ENCODE results near the gene HAND2. TPM values are rescaled to one million over a fixed set of nuclear protein-coding genes. Genes with fewer than 3 reads are reported as not detected.

HAND2 gene
- not detected for total RNA-seq

- CTCF ChIA-PET, result no interaction called here
- POLR2A ChIA-PET, result no interaction called here
Measured at GRCh38 chr4:173529477-173530325, at the start of gene HAND2. Gene HAND2, minus strand, starts transcription at chr4:173530229. Its CDS starts 940 bp downstream, at chr4:173529289.

- POLR2A ChIA-PET, result no interaction called here
- CTCF ChIA-PET, result no interaction called here
Measured at GRCh38 chr4:173578956-173579355, 48.9 kb upstream of the HAND2 start.

- ChIA-PET CTCF (no interaction called here), POLR2A (no interaction called here)
Measured at GRCh38 chr4:173577963-173578362, 47.9 kb upstream of the HAND2 start.

DNA sequence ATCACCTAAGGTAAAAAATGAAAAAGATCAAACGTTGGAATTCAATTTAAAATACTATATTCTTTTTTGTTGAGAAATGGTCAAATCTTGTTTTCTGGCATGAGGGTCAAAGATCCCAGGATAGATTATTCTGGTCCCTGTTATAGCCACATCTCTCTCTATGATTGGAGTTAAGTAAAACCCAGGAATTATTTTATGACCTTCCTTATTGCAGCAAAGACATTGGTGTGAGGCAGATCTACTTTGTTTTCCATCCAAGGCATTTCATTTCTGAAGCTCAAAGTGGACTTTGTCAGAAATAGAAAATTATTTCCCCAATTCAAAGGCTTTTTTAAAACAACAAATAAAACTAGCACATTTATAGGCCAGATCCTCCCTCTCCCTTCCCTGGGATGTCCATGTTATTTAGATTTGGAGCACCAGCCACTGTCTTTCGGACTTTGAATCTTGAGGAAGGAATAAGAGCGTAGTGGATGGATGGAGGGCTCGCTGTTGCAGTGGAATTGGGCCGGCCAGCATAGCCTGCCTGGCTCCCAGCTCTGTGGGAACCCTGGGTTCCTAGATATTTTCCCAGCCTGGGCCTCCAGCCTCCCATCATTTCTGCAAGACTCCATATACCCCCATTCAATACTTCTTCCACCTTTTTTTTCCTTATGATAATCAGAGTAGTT lies 45.6 kb upstream of the HAND2 start:
- CTCF ChIA-PET, result no interaction called here

DNA sequence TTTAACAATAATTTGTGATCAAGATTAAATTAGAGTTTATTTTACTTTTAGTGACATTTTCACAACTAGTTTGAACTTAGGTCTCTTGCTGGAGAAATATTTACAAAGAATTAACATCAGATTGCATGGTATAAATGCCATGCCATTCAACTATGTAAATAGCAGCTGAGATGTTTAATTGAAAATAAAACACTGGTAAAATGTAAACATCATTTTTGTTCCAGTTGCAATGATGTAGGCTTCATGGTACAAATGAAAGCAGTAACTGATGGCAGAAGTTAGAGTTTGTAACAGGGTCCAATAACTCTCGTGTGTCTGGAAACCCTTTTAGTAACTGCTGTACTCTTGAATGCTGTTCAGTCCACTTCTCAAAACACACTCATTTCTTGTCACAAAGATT lies 43.7 kb upstream of the HAND2 start:
- CTCF ChIA-PET, result interaction anchor here (1.1 kb wide), 1 partner anchor 31 kb away, joined by 3 read pairs; no protein-coding TSS in a partner anchor
- POLR2A ChIA-PET, result no interaction called here

More for the DNA sequence above, 45.6 kb upstream of the HAND2 start:
- POLR2A ChIA-PET, result no interaction called here

DNA sequence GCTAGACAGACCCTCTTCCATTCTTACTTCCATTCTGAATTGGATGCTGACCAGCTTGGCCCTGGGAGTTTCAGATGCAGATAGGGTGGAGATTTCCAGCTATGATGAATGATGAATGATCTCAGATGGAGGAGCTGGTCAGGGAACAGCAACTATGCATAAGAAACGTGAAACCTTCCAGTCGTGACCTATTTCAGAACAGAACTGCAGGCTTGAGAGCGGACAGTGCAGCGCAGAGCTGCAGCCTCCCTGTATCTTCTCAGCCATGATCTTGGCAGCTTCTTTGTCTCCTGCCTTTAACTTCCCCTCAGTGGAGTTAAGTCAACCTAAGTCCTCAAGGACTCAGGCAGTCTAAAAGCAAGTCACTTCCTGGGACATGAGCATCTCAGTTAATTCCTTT lies 43.3 kb upstream of the HAND2 start:
- ChIA-PET POLR2A (no interaction called here), CTCF (interaction anchor here (1.1 kb wide), 1 partner anchor 31 kb away, joined by 3 read pairs; no protein-coding TSS in a partner anchor)

GRCh38 chr4:173572493-173573129 lies 42.6 kb upstream of the HAND2 start:
- ChIA-PET CTCF (interaction anchor here (1.1 kb wide), 1 partner anchor 30 kb away, joined by 3 read pairs; no protein-coding TSS in a partner anchor), POLR2A (no interaction called here)

- CTCF ChIA-PET, result no interaction called here
- POLR2A ChIA-PET, result no interaction called here
Measured at GRCh38 chr4:173571620-173572019, 41.6 kb upstream of the HAND2 start.

DNA sequence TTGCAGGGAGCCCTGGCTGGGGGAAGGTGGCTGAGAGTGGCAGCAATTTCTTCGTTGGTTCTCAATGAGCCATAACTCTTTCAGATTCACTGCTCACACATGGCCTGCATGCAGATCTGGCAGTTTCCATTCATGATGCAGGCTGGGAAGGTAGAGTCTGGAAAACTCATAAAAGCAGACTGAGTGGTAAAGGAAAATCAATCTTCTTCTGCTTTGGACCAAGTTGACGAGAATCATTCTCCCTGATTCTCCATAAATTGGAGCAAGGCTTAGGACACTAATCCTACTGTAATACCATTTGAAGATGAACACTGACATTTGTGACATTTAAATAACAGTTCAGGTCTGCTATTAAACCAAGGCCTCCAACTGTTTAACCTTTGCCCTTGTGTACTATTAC lies 35.3 kb upstream of the HAND2 start:
- CTCF ChIA-PET, result no interaction called here

DNA sequence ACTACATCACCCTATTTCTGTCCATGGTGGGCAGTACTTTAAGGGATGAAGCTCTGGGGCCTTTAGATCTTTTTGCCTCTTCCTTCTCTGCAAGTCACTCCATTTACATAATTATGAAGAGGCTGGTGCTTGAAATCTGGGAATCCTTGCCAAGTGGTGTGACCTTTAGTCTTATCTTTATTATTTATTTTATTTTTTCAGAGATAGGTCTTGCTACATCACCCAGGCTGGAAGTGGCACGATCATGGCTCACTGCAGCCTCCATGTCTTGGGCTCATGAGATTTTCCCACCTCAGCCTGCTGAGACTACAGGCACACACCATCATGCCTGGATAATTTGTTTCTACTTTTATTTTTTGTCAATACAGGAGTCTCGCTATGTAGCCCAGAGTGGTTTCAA lies 34.4 kb upstream of the HAND2 start:
- ChIA-PET CTCF (interaction anchor here (0.5 kb wide), 1 partner anchor 67 kb away, joined by 4 read pairs; no protein-coding TSS in a partner anchor), POLR2A (no interaction called here)

More for the DNA sequence above, 35.3 kb upstream of the HAND2 start:
- POLR2A ChIA-PET, result no interaction called here

DNA sequence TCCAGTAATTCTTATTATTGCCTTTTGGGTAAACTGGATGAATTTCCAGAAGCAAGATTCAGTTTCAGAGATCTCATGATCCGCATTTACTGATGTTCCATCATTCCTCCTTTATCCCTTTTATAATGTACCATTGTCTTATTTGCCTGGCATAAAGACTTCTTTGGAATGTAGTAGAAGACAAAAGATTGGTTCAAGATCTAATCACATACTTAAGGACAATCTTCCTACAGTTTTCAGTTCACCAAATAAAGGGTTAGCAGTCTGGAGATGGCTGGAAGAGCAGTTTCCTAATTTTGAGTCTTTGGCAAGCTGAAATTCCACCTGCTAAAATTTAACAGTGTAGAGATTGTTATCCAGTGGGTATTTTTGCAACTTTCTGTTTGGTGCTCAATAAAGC lies 30.9 kb upstream of the HAND2 start:
- ChIA-PET CTCF (no interaction called here), POLR2A (no interaction called here)

DNA sequence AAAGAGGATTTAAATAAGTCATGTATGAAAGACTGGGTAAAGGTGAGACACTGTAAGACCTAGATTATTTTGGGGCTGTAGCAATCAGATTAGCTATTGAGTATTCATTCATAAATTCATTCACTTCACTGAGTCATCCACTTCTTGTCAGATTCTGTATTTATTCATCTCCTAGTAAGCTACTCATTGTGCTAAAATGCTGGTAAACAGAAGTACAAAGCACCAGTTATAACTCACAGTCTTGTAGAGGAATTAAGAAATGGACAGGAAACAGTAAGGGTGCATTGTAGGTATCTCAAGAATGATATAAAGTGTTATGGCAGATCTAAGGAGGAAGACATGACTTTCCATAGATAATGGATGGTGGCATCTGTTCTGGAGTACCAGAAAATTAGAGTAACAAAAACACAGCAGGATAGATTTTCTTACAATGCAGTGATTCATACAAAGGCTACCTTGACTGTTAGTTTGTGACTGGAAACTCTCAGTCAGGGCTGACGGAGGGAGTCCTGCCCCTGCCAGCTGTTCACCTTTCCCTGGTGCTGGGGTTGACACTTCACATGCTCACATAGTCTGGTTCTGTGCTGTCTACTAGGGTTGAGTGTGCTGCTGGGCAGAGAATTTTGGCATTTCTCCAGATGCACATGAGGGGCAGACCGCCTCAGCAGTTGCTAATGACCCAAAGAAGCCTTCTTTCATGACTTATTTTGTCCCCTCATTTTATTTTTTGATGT lies 26.5 kb upstream of the HAND2 start:
- CTCF ChIA-PET, result no interaction called here
- POLR2A ChIA-PET, result no interaction called here

DNA sequence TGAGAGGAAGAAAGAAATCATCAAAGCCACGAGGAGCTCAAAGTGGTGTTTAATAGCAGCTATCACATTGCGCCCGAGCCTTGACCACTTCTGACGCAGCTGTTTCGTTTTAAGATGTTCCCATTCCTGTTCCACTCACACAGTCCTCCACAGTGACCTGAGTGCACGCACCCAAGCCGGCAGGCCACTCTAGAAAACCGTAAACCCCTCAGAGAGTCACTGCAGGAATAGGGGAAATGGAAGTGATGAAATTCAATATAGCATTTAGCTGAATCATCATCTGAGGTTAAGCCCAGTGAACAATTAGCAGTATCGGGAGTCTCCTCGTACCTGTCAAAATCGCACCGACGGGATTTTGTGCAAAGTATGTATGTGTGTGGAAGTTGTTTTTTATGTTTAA lies 17.9 kb upstream of the HAND2 start:
- POLR2A ChIA-PET, result no interaction called here

GRCh38 chr4:173546776-173547175 lies 16.7 kb upstream of the HAND2 start:
- ChIA-PET POLR2A (no interaction called here), CTCF (no interaction called here)

More for the DNA sequence above, 17.9 kb upstream of the HAND2 start:
- CTCF ChIA-PET, result no interaction called here

DNA sequence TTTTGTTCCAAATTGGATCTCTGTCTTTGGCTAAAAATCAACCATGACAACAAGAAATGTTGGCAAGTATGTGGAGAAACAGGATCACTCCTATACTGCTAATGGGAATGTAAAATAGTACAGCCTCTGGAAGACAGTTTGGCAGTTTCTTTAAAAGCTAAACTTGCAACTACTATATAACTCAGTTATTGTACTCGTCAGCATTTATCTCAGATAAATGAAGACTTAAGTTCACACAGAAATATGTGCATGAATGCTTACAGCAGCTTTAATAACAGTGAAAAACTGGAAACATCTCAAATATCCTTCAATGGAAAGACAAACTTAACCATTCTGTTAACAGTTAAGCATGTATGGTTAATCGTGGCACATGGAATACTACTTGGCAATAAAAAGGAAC lies 15.4 kb upstream of the HAND2 start:
- ChIA-PET POLR2A (no interaction called here), CTCF (no interaction called here)

DNA sequence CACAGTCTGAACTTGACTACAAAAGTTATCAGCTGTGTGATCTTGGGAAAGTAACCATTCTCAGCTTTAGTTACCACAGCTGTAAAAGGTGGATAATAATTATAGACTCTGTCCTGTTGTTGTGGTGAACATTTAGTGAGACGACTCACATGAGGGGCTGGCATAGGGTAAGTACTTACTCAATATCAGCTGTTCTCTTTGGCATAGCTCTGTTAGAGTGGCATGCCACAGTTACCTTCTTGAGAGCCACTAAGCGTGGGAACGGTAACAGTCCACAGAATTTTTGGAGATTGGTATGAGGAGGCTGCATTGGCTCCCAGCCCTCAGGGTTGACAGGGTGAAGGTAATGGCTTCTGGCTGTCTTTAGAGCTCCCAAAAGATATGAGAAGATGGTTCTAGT lies 13.2 kb upstream of the HAND2 start:
- CTCF ChIA-PET, result interaction anchor here (1.1 kb wide), 1 partner anchor 30 kb away, joined by 3 read pairs; no protein-coding TSS in a partner anchor

GRCh38 chr4:173539986-173540385 lies 10.0 kb upstream of the HAND2 start:
- POLR2A ChIA-PET, result no interaction called here
- CTCF ChIA-PET, result no interaction called here

More for the DNA sequence above, 13.2 kb upstream of the HAND2 start:
- POLR2A ChIA-PET, result no interaction called here

GRCh38 chr4:173538909-173539445 lies 8.9 kb upstream of the HAND2 start:
- ChIA-PET POLR2A (no interaction called here), CTCF (no interaction called here)

- ChIA-PET CTCF (no interaction called here), POLR2A (no interaction called here)
Measured at GRCh38 chr4:173538148-173538908, 8.3 kb upstream of the HAND2 start.
